K562 (cell line): ENCODE measurements around the gene CLIC1. TPM values are rescaled to one million over a fixed set of nuclear protein-coding genes. Genes with fewer than 3 reads are reported as not detected.

Experiments used
- ARID2 ChIP-seq: fragments of 450-650 bp; IDR thresholded peaks from 2 replicates; pipeline ENCODE4 v1.6.1; 2017; ENCODE audit warnings: antibody characterized with exemption, mild to moderate bottlenecking
- CREM ChIP-seq: IDR thresholded peaks from 2 replicates; pipeline ENCODE4 v1.6.1; 2014; ENCODE audit warnings: antibody characterized with exemption, low read depth
- ELF4 ChIP-seq: fragments of 450-650 bp; formaldehyde crosslinking; IDR thresholded peaks from 2 replicates; pipeline ENCODE4 v1.4.0; 2022; ENCODE audit warnings: missing genetic modification characterization
- EP300 ChIP-seq: IDR thresholded peaks from 2 replicates; pipeline ENCODE4 v1.6.1; 2012; ENCODE audit warnings: low read length, improper control_type of control experiment
- FOXK1 ChIP-seq: sonication (generic); formaldehyde crosslinking; IDR thresholded peaks from 2 replicates; pipeline ENCODE4 v1.8.0; 2022; ENCODE audit warnings: missing genetic modification reagents, mild to moderate bottlenecking, borderline replicate concordance
- GATA2 ChIP-seq: sonication (generic); formaldehyde crosslinking; IDR thresholded peaks from 2 replicates; pipeline ENCODE4 v1.4.0; 2020; ENCODE audit warnings: mild to moderate bottlenecking, missing genetic modification reagents
- GATAD2A ChIP-seq: fragments of 450-650 bp; IDR thresholded peaks from 2 replicates; pipeline ENCODE4 v1.6.1; 2017
- JUNB ChIP-seq: fragments of 450-650 bp; formaldehyde crosslinking; conservative IDR thresholded peaks from 2 replicates; pipeline ENCODE4 v1.4.0; 2020; ENCODE audit warnings: mild to moderate bottlenecking
- KLF16 ChIP-seq: IDR thresholded peaks from 2 replicates; pipeline ENCODE4 v1.6.1; 2016; ENCODE audit warnings: antibody characterized with exemption
- L3MBTL2 ChIP-seq: fragments of 450-650 bp; IDR thresholded peaks from 2 replicates; pipeline ENCODE4 v1.6.1; 2016; ENCODE audit warnings: mild to moderate bottlenecking, moderate library complexity
- LEF1 ChIP-seq: fragments of 450-650 bp; IDR thresholded peaks from 2 replicates; pipeline ENCODE4 v1.6.1; 2016; ENCODE audit warnings: mild to moderate bottlenecking
- NEUROD1 ChIP-seq: fragments of 150-350 bp; IDR thresholded peaks from 2 replicates; pipeline ENCODE4 v1.6.1; 2014; ENCODE audit warnings: borderline replicate concordance, low read length, low read depth; ENCODE audit not compliant: partially characterized antibody
- NR2C1 ChIP-seq, 2 experiments: fragments of 450-650 bp; IDR thresholded peaks; 2 replicates each; pipeline ENCODE4 v1.6.1; 2017; ENCODE audit warnings: mild to moderate bottlenecking in 2 of 2, antibody characterized with exemption in 1 of 2, inconsistent platforms in 1 of 2, missing compliant biosample characterization in 1 of 2, missing genetic modification characterization in 1 of 2
- PRPF4 ChIP-seq: fragments of 200-400 bp; formaldehyde crosslinking; IDR thresholded peaks from one replicate; pipeline ENCODE4 v1.6.1; 2017; ENCODE audit warnings: low read length, low read depth, mild to moderate bottlenecking; ENCODE audit not compliant: insufficient read depth, poor library complexity, severe bottlenecking
- SIN3A ChIP-seq, 2 experiments: fragments of 150-350 bp in 1 of 2; IDR thresholded peaks; 2 replicates each; pipeline ENCODE4 v1.6.1; 2011 to 2016; ENCODE audit warnings: borderline replicate concordance in 2 of 2, low read depth in 2 of 2, low read length in 2 of 2, mild to moderate bottlenecking in 2 of 2, moderate library complexity in 2 of 2; ENCODE audit not compliant: control insufficient read depth in 1 of 2
- U2AF2 ChIP-seq: fragments of 200-400 bp; formaldehyde crosslinking; optimal IDR thresholded peaks from 2 replicates; pipeline ENCODE3; 2017; ENCODE audit warnings: low read depth, mild to moderate bottlenecking, low read length
- ZBTB7A ChIP-seq: IDR thresholded peaks from 2 replicates; pipeline ENCODE4 v1.6.1; 2011; ENCODE audit warnings: low read depth, mild to moderate bottlenecking, low read length, moderate library complexity, borderline replicate concordance; ENCODE audit not compliant: control insufficient read depth
- ZFP30 ChIP-seq: fragments of 250-450 bp; sonication (Bioruptor Pico); IDR thresholded peaks from 2 replicates; pipeline ENCODE4 v1.8.0; 2022; ENCODE audit warnings: moderate library complexity, mild to moderate bottlenecking, inconsistent platforms, borderline replicate concordance
- ZNF589 ChIP-seq: fragments of 200-800 bp; sonication (Bioruptor generic); IDR thresholded peaks from 2 replicates; pipeline ENCODE4 v1.6.1; 2016; ENCODE audit warnings: low read depth, missing genetic modification characterization, missing compliant biosample characterization
- polyA plus RNA-seq, 8 experiments: library from polyadenylated mRNA; depleted of rRNA in 4 of 8; stranded (reverse) in 5 of 8; unstranded in 3 of 8; fragments of >200 nt; fragmentation: Nextera tagmentation in 2 of 8; fragmentation: Illumina TruSeq in 1 of 8; extraction: Ambion mirVana in 2 of 8; extraction: Trizol in 1 of 8; gene quantifications; 2 replicates each; pipeline versions ENCODE4 v1.2.1 to v1.2.3, GENCODE V29; 2011 to 2014; ENCODE audit warnings: inconsistent platforms in 1 of 8, missing spikeins in 1 of 8
- total RNA-seq, 7 experiments: library from RNA; depleted of rRNA in 6 of 7; stranded (reverse); fragments of >200 nt in 6 of 7; fragmentation: Illumina TruSeq in 2 of 7; extraction: Trizol in 2 of 7; gene quantifications; 2 replicates each; pipeline versions ENCODE4 v1.2.1 to v1.2.3, GENCODE V29; 2011 to 2021; ENCODE audit warnings: low replicate concordance in 1 of 7
- TF ChIP-seq, protein P1 (sequence below): sonication (generic); formaldehyde crosslinking; IDR thresholded peaks from 2 replicates; pipeline ENCODE4 v1.8.0; 2022; ENCODE audit warnings: missing genetic modification reagents, mild to moderate bottlenecking, borderline replicate concordance
- TF ChIP-seq, protein P2 (sequence below): fragments of 250-450 bp; sonication (Bioruptor Pico); IDR thresholded peaks from 2 replicates; pipeline ENCODE4 v1.8.0; 2022; ENCODE audit warnings: inconsistent platforms, mild to moderate bottlenecking, moderate library complexity, borderline replicate concordance
- TF ChIP-seq, protein P3 (sequence below): fragments of 250-450 bp; sonication (Bioruptor Pico); IDR thresholded peaks from 2 replicates; pipeline ENCODE4 v1.5.0; 2020; ENCODE audit warnings: mild to moderate bottlenecking, borderline replicate concordance

Gene CLIC1
- total and polyA plus RNA-seq, 9 of the 15 experiments (the other 6 are each of a cell fraction or from before 2014, with no cell fraction given) = 1,267 to 2,419 (median 1,808) TPM

DNA sequence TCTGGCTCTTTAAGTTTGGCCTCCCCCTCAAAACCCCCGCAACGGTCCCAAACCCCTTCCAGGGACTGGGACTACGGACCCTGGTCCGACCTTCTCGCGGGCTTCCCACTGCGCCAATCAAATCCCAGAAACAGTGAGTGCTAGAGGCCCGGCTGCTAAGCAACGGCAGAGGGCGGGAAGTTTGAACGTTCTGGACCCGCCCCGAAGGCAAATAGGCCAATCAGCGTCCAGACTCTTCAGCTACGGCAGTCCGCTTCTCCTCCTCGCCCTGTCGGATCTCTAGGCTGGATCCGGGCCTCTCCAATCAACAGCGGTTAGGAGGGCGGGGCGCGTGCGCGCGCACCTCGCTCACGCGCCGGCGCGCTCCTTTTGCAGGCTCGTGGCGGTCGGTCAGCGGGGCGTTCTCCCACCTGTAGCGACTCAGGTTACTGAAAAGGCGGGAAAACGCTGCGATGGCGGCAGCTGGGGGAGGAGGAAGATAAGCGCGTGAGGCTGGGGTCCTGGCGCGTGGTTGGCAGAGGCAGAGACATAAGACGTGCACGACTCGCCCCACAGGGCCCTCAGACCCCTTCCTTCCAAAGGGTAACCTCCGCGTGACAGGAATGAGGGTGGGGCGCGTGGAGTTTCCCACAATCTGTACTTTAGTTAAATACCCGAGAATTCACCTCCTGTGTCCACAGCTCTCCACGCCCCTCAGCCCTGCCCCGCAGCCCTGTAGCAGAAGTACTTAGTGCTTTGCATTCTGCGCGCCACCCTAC is 3.5 kb upstream of the CLIC1 start, which contains the start of gene MSH5 (continued):
- TF ChIP-seq JUNB (CRISPR knock-in tag) (no peak), GATA2 (CRISPR knock-in tag) (no peak), ELF4 (CRISPR knock-in tag) (peak; percentile 54; the same call in 1 of the 2 replicates), EP300 (peak; percentile 71), ARID2 (0 out of 2 replicates have a peak, but pooled peaks have one; percentile 39), L3MBTL2 (no peak), CREM (no peak), PRPF4 (no peak), LEF1 (no peak), U2AF2 (no peak), GATAD2A (no peak), SIN3A (IDR thresholded peaks at IDR 0.05; ENCODE audit: borderline replicate concordance in 2 of 2, control insufficient read depth in 1 of 2, low read depth in 2 of 2, low read length in 2 of 2) (peak in 1 of 2 experiments; percentile 89; a peak in 1 of 4 replicates), ZBTB7A (no peak), ZNF589 (CRISPR knock-in tag) (no peak), NEUROD1 (peak; percentile 98), KLF16 (no peak), FOXK1 (peak; percentile 99), NR2C1 (IDR thresholded peaks at IDR 0.05) (no peak), NR2C1 (tag; IDR thresholded peaks at IDR 0.05) (no peak), ZFP30 (no peak)
- TF ChIP-seq, protein P1, sequence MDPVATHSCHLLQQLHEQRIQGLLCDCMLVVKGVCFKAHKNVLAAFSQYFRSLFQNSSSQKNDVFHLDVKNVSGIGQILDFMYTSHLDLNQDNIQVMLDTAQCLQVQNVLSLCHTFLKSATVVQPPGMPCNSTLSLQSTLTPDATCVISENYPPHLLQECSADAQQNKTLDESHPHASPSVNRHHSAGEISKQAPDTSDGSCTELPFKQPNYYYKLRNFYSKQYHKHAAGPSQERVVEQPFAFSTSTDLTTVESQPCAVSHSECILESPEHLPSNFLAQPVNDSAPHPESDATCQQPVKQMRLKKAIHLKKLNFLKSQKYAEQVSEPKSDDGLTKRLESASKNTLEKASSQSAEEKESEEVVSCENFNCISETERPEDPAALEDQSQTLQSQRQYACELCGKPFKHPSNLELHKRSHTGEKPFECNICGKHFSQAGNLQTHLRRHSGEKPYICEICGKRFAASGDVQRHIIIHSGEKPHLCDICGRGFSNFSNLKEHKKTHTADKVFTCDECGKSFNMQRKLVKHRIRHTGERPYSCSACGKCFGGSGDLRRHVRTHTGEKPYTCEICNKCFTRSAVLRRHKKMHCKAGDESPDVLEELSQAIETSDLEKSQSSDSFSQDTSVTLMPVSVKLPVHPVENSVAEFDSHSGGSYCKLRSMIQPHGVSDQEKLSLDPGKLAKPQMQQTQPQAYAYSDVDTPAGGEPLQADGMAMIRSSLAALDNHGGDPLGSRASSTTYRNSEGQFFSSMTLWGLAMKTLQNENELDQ (CRISPR knock-in tag) = peak; percentile 97; the same call in 1 of the 2 replicates
- TF ChIP-seq, protein P2, sequence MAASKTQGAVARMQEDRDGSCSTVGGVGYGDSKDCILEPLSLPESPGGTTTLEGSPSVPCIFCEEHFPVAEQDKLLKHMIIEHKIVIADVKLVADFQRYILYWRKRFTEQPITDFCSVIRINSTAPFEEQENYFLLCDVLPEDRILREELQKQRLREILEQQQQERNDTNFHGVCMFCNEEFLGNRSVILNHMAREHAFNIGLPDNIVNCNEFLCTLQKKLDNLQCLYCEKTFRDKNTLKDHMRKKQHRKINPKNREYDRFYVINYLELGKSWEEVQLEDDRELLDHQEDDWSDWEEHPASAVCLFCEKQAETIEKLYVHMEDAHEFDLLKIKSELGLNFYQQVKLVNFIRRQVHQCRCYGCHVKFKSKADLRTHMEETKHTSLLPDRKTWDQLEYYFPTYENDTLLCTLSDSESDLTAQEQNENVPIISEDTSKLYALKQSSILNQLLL (CRISPR knock-in tag) = no peak
- TF ChIP-seq, protein P3, sequence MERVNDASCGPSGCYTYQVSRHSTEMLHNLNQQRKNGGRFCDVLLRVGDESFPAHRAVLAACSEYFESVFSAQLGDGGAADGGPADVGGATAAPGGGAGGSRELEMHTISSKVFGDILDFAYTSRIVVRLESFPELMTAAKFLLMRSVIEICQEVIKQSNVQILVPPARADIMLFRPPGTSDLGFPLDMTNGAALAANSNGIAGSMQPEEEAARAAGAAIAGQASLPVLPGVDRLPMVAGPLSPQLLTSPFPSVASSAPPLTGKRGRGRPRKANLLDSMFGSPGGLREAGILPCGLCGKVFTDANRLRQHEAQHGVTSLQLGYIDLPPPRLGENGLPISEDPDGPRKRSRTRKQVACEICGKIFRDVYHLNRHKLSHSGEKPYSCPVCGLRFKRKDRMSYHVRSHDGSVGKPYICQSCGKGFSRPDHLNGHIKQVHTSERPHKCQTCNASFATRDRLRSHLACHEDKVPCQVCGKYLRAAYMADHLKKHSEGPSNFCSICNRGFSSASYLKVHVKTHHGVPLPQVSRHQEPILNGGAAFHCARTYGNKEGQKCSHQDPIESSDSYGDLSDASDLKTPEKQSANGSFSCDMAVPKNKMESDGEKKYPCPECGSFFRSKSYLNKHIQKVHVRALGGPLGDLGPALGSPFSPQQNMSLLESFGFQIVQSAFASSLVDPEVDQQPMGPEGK = no peak
